GM21423 (cell line): ENCODE results near the gene METTL5.

Experiments
- ATAC-seq: cut with Tn5 transposase; IDR thresholded peaks from one replicate; pipeline ENCODE4 v1.9.1; 2021; ENCODE audit warnings: mild to moderate bottlenecking, moderate library complexity; ENCODE audit not compliant: unreplicated experiment

METTL5 gene

GRCh38 chr2:169782513-169782912 lies 42.2 kb downstream of the METTL5 start:
- ATAC-seq: no peak

GRCh38 chr2:169781249-169782013 lies 43.3 kb downstream of the METTL5 start:
- ATAC-seq: no peak

- ATAC-seq: no peak
Measured at GRCh38 chr2:169778446-169778845, 46.3 kb downstream of the METTL5 start.

- no peak for ATAC-seq
Measured at GRCh38 chr2:169776252-169776761, 48.4 kb downstream of the METTL5 start.

GRCh38 chr2:169775765-169776164 lies 48.9 kb downstream of the METTL5 start:
- no peak for ATAC-seq

- ATAC-seq: no peak
Measured at GRCh38 chr2:169775354-169775753, 49.4 kb downstream of the METTL5 start.

- no peak for ATAC-seq
Measured at GRCh38 chr2:169772651-169773050, 52.1 kb downstream of the METTL5 start.

GRCh38 chr2:169771612-169772011 lies 53.1 kb downstream of the METTL5 start:
- ATAC-seq: no peak

GRCh38 chr2:169771021-169771420 lies 53.7 kb downstream of the METTL5 start:
- ATAC-seq: no peak

- no peak for ATAC-seq
Measured at GRCh38 chr2:169768262-169768995, 56.3 kb downstream of the METTL5 start.

GRCh38 chr2:169767243-169767888 lies 57.3 kb downstream of the METTL5 start:
- ATAC-seq: no peak

GRCh38 chr2:169765523-169765922 lies 59.2 kb downstream of the METTL5 start:
- ATAC-seq: no peak

GRCh38 chr2:169761970-169762292 lies 62.8 kb downstream of the METTL5 start:
- no peak for ATAC-seq
